Measurements from ENCODE around the gene SELENOS. TPM values are rescaled to one million over a fixed set of nuclear protein-coding genes. Genes with fewer than 3 reads are reported as not detected.
A peak's percentile ranks its signal among the peaks of the same experiment; 100 is the strongest.

SELENOS gene
- total RNA-seq, 1 experiment from 2014 or later: 145 TPM

- H3K9me3 Mint-ChIP-seq (ENCODE audit: unreplicated experiment): no peaks in the 10 kb centered on the region
- no peak overlapping the region for H3K4me3 Mint-ChIP-seq (ENCODE audit: unreplicated experiment)
- peaks cover 36% of the 10 kb centered on the region for H3K36me3 Mint-ChIP-seq (ENCODE audit: insufficient read depth, unreplicated experiment)
- H3K27ac Mint-ChIP-seq (ENCODE audit: low read depth, unreplicated experiment): no peak overlapping the region
- DNase-seq (ENCODE audit: unreplicated experiment): peak; percentile 51
- intact Hi-C loops (cut with micrococcal nuclease): no loop called here
- POLR2A ChIA-PET: interaction anchor here (0.8 to 1.3 kb wide), 4 partner anchors 9 to 383 kb away, joined by 3 to 5 read pairs (median 4); partner anchors contain the start of gene LRRK1
- no peaks in the 10 kb centered on the region for H3K4me1 Mint-ChIP-seq (ENCODE audit: insufficient read depth, unreplicated experiment)
- no peak for TF ChIP-seq CTCF (IDR thresholded peaks at IDR 0.05; ENCODE audit: unreplicated experiment)
- CTCF ChIA-PET: interaction anchor here (0.6 to 3.0 kb wide), 8 partner anchors 9 to 260 kb away, joined by 3 to 16 read pairs (median 4); no protein-coding TSS in a partner anchor
- H3K27me3 Mint-ChIP-seq (ENCODE audit: insufficient read depth, unreplicated experiment): no peaks in the 10 kb centered on the region
- BruUV-seq (replicated peaks): no TSS peak
Observed at GRCh38 chr15:101267320-101268104, 9.8 kb downstream of the SELENOS start.

- Mint-ChIP-seq H3K4me1 (ENCODE audit: insufficient read depth, unreplicated experiment) (no peaks in the 10 kb centered on the region), H3K27ac (ENCODE audit: low read depth, unreplicated experiment) (no peak overlapping the region), H3K4me3 (ENCODE audit: unreplicated experiment) (no peak overlapping the region), H3K9me3 (ENCODE audit: unreplicated experiment) (no peaks in the 10 kb centered on the region), H3K27me3 (ENCODE audit: insufficient read depth, unreplicated experiment) (no peaks in the 10 kb centered on the region), H3K36me3 (ENCODE audit: insufficient read depth, unreplicated experiment) (peaks cover 30% of the 10 kb centered on the region)
- POLR2A ChIA-PET: interaction anchor here (1.2 to 1.3 kb wide), 2 partner anchors 9 to 21 kb away, joined by 3 to 5 read pairs; no protein-coding TSS in a partner anchor
- DNase-seq (ENCODE audit: unreplicated experiment): no peak
- no TSS peak for BruUV-seq (replicated peaks)
- intact Hi-C loops (cut with micrococcal nuclease): no loop called here
- no peak for TF ChIP-seq CTCF (IDR thresholded peaks at IDR 0.05; ENCODE audit: unreplicated experiment)
- CTCF ChIA-PET: interaction anchor here (0.6 to 3.0 kb wide), 5 partner anchors 8 to 258 kb away, joined by 3 to 16 read pairs (median 4); no protein-coding TSS in a partner anchor
Observed at GRCh38 chr15:101266787-101267186, 10.5 kb downstream of the SELENOS start.

GRCh38 chr15:101266034-101266433, 11.3 kb downstream of the SELENOS start:
- ChIA-PET CTCF (interaction anchor here (0.6 to 3.0 kb wide), 3 partner anchors 250 to 1127 kb away, joined by 3 to 16 read pairs (median 4); no protein-coding TSS in a partner anchor), POLR2A (no interaction called here)
- Mint-ChIP-seq H3K27ac (ENCODE audit: low read depth, unreplicated experiment) (no peak overlapping the region), H3K4me1 (ENCODE audit: insufficient read depth, unreplicated experiment) (no peaks in the 10 kb centered on the region), H3K9me3 (ENCODE audit: unreplicated experiment) (no peaks in the 10 kb centered on the region), H3K4me3 (ENCODE audit: unreplicated experiment) (no peak overlapping the region), H3K27me3 (ENCODE audit: insufficient read depth, unreplicated experiment) (no peaks in the 10 kb centered on the region), H3K36me3 (ENCODE audit: insufficient read depth, unreplicated experiment) (peaks cover 23% of the 10 kb centered on the region)
- no peak for TF ChIP-seq CTCF (IDR thresholded peaks at IDR 0.05; ENCODE audit: unreplicated experiment)
- intact Hi-C loops (cut with micrococcal nuclease): no loop called here
- DNase-seq (ENCODE audit: unreplicated experiment): no peak
- BruUV-seq (replicated peaks): no TSS peak

GRCh38 chr15:101264911-101265641, 12.2 kb downstream of the SELENOS start:
- no peak for DNase-seq (ENCODE audit: unreplicated experiment)
- ChIA-PET CTCF (interaction anchor here (0.5 to 0.6 kb wide), 2 partner anchors 12 to 1126 kb away, joined by 4 read pairs; no protein-coding TSS in a partner anchor), POLR2A (no interaction called here)
- BruUV-seq (replicated peaks): no TSS peak
- intact Hi-C loops (cut with micrococcal nuclease): no loop called here
- no peak for TF ChIP-seq CTCF (IDR thresholded peaks at IDR 0.05; ENCODE audit: unreplicated experiment)
- H3K36me3 Mint-ChIP-seq (ENCODE audit: insufficient read depth, unreplicated experiment): peaks cover 13% of the 10 kb centered on the region
- no peaks in the 10 kb centered on the region for H3K4me1 Mint-ChIP-seq (ENCODE audit: insufficient read depth, unreplicated experiment)
- H3K27me3 Mint-ChIP-seq (ENCODE audit: insufficient read depth, unreplicated experiment): no peaks in the 10 kb centered on the region
- H3K27ac Mint-ChIP-seq (ENCODE audit: low read depth, unreplicated experiment): no peak overlapping the region
- H3K9me3 Mint-ChIP-seq (ENCODE audit: unreplicated experiment): no peaks in the 10 kb centered on the region
- no peak overlapping the region for H3K4me3 Mint-ChIP-seq (ENCODE audit: unreplicated experiment)
